HepG2 (cell line): Measurements from ENCODE around the gene LILRB3. TPM values are rescaled to one million over a fixed set of nuclear protein-coding genes. Genes with fewer than 3 reads are reported as not detected.

Source experiments
- ATAC-seq: fragments of 200-7000 bp; cut with Tn5 transposase; 3 replicates; pipeline ENCODE4 v1.9.1; 2020; ENCODE audit warnings: mild to moderate bottlenecking, moderate library complexity
- BruUV-seq: library from RNA; stranded (reverse); fragments of 400-500 nt; replicated peaks from 2 replicates; lab custom pipeline; 2021; lab: Mats Ljungman, UMichigan
- CTCF ChIA-PET: fragments of 300-600 bp; formaldehyde crosslinking; extraction: SDS; loops from one replicate; lab custom pipeline; 2021; ENCODE audit warnings: low total read pairs, inconsistent platforms, low intra/inter-chr PET ratio; lab: Yijun Ruan, JAX
- POLR2A ChIA-PET: fragments of 350-600 bp; sonication (Branson Sonifier 250); formaldehyde crosslinking; loops from one replicate; lab custom pipeline; 2020; ENCODE audit warnings: antibody characterized with exemption, inconsistent platforms; lab: Yijun Ruan, JAX
- DNase-seq: peaks from one replicate; pipeline ENCODE4 v3.0.0-alpha.2; 2015; ENCODE audit warnings: low spot score
- FAIRE-seq: peaks from 3 replicates; lab custom pipeline; 2011; peaks lifted over from hg19 to GRCh38; lab: Jason Lieb, UNC
- H2AFZ ChIP-seq: one replicate; pipeline ENCODE4 v1.6.1; 2011; ENCODE audit warnings: low read length, inconsistent platforms
- H3K27ac ChIP-seq: fragments of 300-600 bp; 3 replicates; pipeline ENCODE4 v1.8.0; 2011; ENCODE audit warnings: mixed run types, mild to moderate bottlenecking, mixed read lengths, low read length, inconsistent platforms; ENCODE audit not compliant: insufficient read depth; ENCODE audit errors: extremely low read length
- H3K27me3 ChIP-seq, 2 experiments: fragments of 200-600 bp in 1 of 2; 2 replicates in 1 of 2; 3 replicates in 1 of 2; pipeline versions ENCODE4 v1.6.0 to v1.8.0; 2011; ENCODE audit warnings: low read length in 2 of 2, mild to moderate bottlenecking in 2 of 2, moderate library complexity in 2 of 2, inconsistent platforms in 1 of 2; ENCODE audit not compliant: insufficient read depth in 2 of 2, control insufficient read depth in 1 of 2
- H3K36me3 ChIP-seq, 2 experiments: fragments of 200-600 bp in 1 of 2; replicated peaks in 1 of 2; 2 replicates in 1 of 2; 3 replicates in 1 of 2; pipeline versions ENCODE4 v1.5.1 to v1.8.0; 2011; ENCODE audit warnings: low read length in 2 of 2, inconsistent platforms in 1 of 2; ENCODE audit not compliant: insufficient read depth in 2 of 2, control insufficient read depth in 1 of 2
- H3K4me1 ChIP-seq: 2 replicates; pipeline ENCODE4 v1.5.1; 2012; ENCODE audit warnings: low read length, inconsistent platforms; ENCODE audit not compliant: insufficient read depth
- H3K4me2 ChIP-seq: 2 replicates; pipeline ENCODE4 v1.6.0; 2011; ENCODE audit warnings: low read depth, low read length, inconsistent platforms
- H3K4me3 ChIP-seq, 3 experiments: fragments of 200-600 bp in 1 of 3; sonication (generic), shearing (Covaris generic) in 1 of 3; replicated peaks in 1 of 3; 2 replicates each; pipeline ENCODE4 v1.5.1; 2011 to 2016; ENCODE audit warnings: low read length in 3 of 3, inconsistent platforms in 2 of 3, low read depth in 2 of 3, mild to moderate bottlenecking in 2 of 3, control low read depth in 1 of 3, mixed read lengths in 1 of 3; ENCODE audit not compliant: insufficient read depth in 1 of 3
- H3K79me2 ChIP-seq: one replicate; pipeline ENCODE4 v1.6.1; 2011; ENCODE audit warnings: low read length, inconsistent platforms; ENCODE audit not compliant: insufficient read depth
- H3K9ac ChIP-seq: 2 replicates; pipeline ENCODE4 v1.6.0; 2011; ENCODE audit warnings: mild to moderate bottlenecking, low read depth, low read length, inconsistent platforms; ENCODE audit not compliant: insufficient read depth
- H3K9me3 ChIP-seq: 2 replicates; pipeline ENCODE4 v1.5.1; 2012; ENCODE audit warnings: mild to moderate bottlenecking, low read length
- H4K20me1 ChIP-seq: 2 replicates; pipeline ENCODE4 v1.6.0; 2011; ENCODE audit warnings: inconsistent platforms, mild to moderate bottlenecking, low read length, moderate library complexity; ENCODE audit not compliant: insufficient read depth
- HDAC6 ChIP-seq: fragments of 200-600 bp; sonication (generic); IDR thresholded peaks from 2 replicates; pipeline ENCODE4 v1.7.0; 2017; ENCODE audit warnings: mild to moderate bottlenecking, antibody characterized with exemption, low read length, low read depth
- JUND ChIP-seq: sonication (generic); formaldehyde crosslinking; IDR thresholded peaks from 2 replicates; pipeline ENCODE4 v1.8.0; 2022; ENCODE audit warnings: mild to moderate bottlenecking, missing genetic modification reagents
- RAD21 ChIP-seq: fragments of 450-650 bp; formaldehyde crosslinking; IDR thresholded peaks from 2 replicates; pipeline ENCODE4 v1.5.0; 2020; ENCODE audit warnings: mild to moderate bottlenecking
- RFX1 ChIP-seq: fragments of 450-650 bp; IDR thresholded peaks from 2 replicates; pipeline ENCODE4 v1.6.1; 2017
- RFX3 ChIP-seq: IDR thresholded peaks from 2 replicates; pipeline ENCODE4 v1.6.1; 2016; ENCODE audit warnings: missing biosample characterization, missing genetic modification reagents
- SKI ChIP-seq: fragments of 450-650 bp; IDR thresholded peaks from one replicate; pipeline ENCODE4 v1.6.1; 2018; ENCODE audit warnings: mild to moderate bottlenecking; ENCODE audit not compliant: partially characterized antibody
- SMC3 ChIP-seq: IDR thresholded peaks from 2 replicates; pipeline ENCODE4 v1.6.1; 2011; ENCODE audit warnings: low read length, improper control_type of control experiment
- STAG1 ChIP-seq: sonication (generic); formaldehyde crosslinking; IDR thresholded peaks from 2 replicates; pipeline ENCODE4 v1.4.0; 2020; ENCODE audit warnings: missing genetic modification reagents
- ZSCAN29 ChIP-seq: sonication (generic); formaldehyde crosslinking; conservative IDR thresholded peaks from 2 replicates; pipeline ENCODE4 v1.4.0; 2020; ENCODE audit warnings: mild to moderate bottlenecking, missing genetic modification reagents
- WGBS: methylation state at CpG from one replicate; pipeline ENCODE4 v1.1.6; 2017; ENCODE audit warnings: low lambda C conversion rate; 5-methylcytosine and 5-hydroxymethylcytosine counted together
- in situ Hi-C: cut with HindIII; loops from 2 replicates; pipeline ENCODE4 v1.10.0; 2017; ENCODE audit warnings: low pct_unique_long_range_greater_than_20kb; ENCODE audit not compliant: extremely low pct_ligation_motif_present
- intact Hi-C: fragments of 100-400 bp; cut with micrococcal nuclease; formaldehyde crosslinking; loops from one replicate; pipeline ENCODE4 v1.10.0; 2022; ENCODE audit not compliant: unreplicated experiment
- polyA plus RNA-seq, 8 experiments: library from polyadenylated mRNA; depleted of rRNA in 3 of 8; stranded (reverse) in 7 of 8; unstranded in 1 of 8; fragments of >200 nt; fragmentation: Illumina TruSeq in 4 of 8; extraction: Trizol in 4 of 8; gene quantifications; 2 replicates each; pipeline versions ENCODE4 v1.2.1 to v1.2.3, GENCODE V29; 2011 to 2016; ENCODE audit warnings: low read depth in 4 of 8, missing spikeins in 1 of 8, mixed read lengths in 1 of 8; ENCODE audit not compliant: insufficient read depth in 1 of 8
- total RNA-seq, 5 experiments: library from RNA; depleted of rRNA; stranded (reverse); fragments of >200 nt; fragmentation: Illumina TruSeq; extraction: Trizol; gene quantifications; 2 replicates each; pipeline ENCODE4 v1.2.3, GENCODE V29; 2016; ENCODE audit warnings: low read depth in 1 of 5
- TF ChIP-seq, protein P1 (sequence below): sonication (generic); formaldehyde crosslinking; conservative IDR thresholded peaks from 2 replicates; pipeline ENCODE4 v1.4.0; 2020; ENCODE audit warnings: missing genetic modification reagents
- TF ChIP-seq, protein P2 (sequence below): sonication (generic); formaldehyde crosslinking; IDR thresholded peaks from 2 replicates; pipeline ENCODE4 v1.5.0; 2020; ENCODE audit warnings: missing genetic modification reagents, mild to moderate bottlenecking, borderline replicate concordance
- TF ChIP-seq, protein P3 (sequence below): sonication (generic); formaldehyde crosslinking; IDR thresholded peaks from 2 replicates; pipeline ENCODE4 v1.4.0; 2020; ENCODE audit warnings: mild to moderate bottlenecking, missing genetic modification reagents, borderline replicate concordance
- TF ChIP-seq, protein P4 (sequence below): sonication (generic); formaldehyde crosslinking; IDR thresholded peaks from 2 replicates; pipeline ENCODE4 v1.5.1; 2020; ENCODE audit warnings: missing genetic modification reagents, mild to moderate bottlenecking, borderline replicate concordance

LILRB3 gene
- total and polyA plus RNA-seq, 2 of the 13 experiments (the other 11 are each of a cell fraction or from before 2014, with no cell fraction given), result 0.22 TPM; not detected in 1

DNA sequence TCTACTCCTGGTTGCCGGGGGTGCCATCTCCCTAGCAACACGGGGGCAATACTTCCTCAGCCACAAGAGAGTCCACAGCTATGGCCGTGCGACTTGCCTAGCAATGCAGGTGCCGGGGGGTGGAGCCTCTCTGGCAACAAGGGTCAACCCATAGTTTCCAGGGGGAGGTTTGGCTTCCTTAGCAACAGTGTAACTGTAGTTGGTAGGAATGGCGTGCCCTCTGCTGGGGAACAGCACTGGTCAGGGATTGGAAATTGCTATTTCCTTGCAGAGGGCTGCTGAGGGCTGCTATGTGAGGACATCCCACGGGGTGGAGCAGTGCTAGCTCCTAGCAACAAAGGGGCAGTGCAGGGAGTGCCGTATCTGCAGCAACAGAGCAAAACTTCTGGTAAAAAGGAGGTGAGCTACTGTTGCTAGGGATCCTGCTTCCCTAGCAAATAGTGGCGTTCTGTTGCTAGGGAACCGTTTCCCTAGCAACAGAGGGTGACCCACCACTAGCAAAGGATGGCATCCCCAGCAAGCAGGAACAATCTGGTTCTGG, 42.8 kb downstream of the LILRB3 start:
- Histone ChIP-seq H3K36me3 (peaks cover 1 to 11% of the 10 kb centered on the region in 2 experiments; a peak in 3 of 5 replicates), H3K27me3 (no peaks in the 10 kb centered on the region), H3K4me3 (no peak overlapping the region), H4K20me1 (peaks cover 5% of the 10 kb centered on the region; the same call in 1 of the 2 replicates), H3K79me2 (no peaks in the 10 kb centered on the region), H3K27ac (peak overlapping the region; percentile 2), H3K4me1 (no peaks in the 10 kb centered on the region), H2AFZ (no peak overlapping the region), H3K4me2 (no peak overlapping the region), H3K9me3 (no peaks in the 10 kb centered on the region), H3K9ac (no peak overlapping the region)
- FAIRE-seq (peak; percentile 62), DNase-seq (peak; percentile 62), ATAC-seq (peak; percentile 89)
- POLR2A ChIA-PET, result interaction anchor here (1.2 kb wide), 1 partner anchor 43 kb away, joined by 4 read pairs; no protein-coding TSS in a partner anchor
- no TSS peak for BruUV-seq
- WGBS, result 80% methylated on average over 8 of the region's 10 CpGs
- in situ Hi-C loops (no loop called here), intact Hi-C loops (no loop called here)
- CTCF ChIA-PET, result no interaction called here
- TF ChIP-seq, protein P1, sequence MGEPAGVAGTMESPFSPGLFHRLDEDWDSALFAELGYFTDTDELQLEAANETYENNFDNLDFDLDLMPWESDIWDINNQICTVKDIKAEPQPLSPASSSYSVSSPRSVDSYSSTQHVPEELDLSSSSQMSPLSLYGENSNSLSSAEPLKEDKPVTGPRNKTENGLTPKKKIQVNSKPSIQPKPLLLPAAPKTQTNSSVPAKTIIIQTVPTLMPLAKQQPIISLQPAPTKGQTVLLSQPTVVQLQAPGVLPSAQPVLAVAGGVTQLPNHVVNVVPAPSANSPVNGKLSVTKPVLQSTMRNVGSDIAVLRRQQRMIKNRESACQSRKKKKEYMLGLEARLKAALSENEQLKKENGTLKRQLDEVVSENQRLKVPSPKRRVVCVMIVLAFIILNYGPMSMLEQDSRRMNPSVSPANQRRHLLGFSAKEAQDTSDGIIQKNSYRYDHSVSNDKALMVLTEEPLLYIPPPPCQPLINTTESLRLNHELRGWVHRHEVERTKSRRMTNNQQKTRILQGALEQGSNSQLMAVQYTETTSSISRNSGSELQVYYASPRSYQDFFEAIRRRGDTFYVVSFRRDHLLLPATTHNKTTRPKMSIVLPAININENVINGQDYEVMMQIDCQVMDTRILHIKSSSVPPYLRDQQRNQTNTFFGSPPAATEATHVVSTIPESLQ, result no peak
- TF ChIP-seq RFX1 (peak; percentile 82), RFX3 (peak; percentile 56; the same call in 1 of the 2 replicates), SKI (no peak), ZSCAN29 (CRISPR knock-in tag) (no peak), JUND (CRISPR knock-in tag) (no peak), HDAC6 (no peak), SMC3 (peak; percentile 64; the same call in 1 of the 2 replicates), RAD21 (CRISPR knock-in tag) (peak; percentile 37; the same call in 1 of the 2 replicates), STAG1 (peak; percentile 40)
- TF ChIP-seq, protein P2, sequence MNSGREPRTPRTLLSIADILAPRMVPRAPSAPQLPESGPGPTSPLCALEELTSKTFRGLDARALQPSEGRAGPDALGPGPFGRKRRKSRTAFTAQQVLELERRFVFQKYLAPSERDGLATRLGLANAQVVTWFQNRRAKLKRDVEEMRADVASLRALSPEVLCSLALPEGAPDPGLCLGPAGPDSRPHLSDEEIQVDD (CRISPR knock-in tag), result no peak
- TF ChIP-seq, protein P3, sequence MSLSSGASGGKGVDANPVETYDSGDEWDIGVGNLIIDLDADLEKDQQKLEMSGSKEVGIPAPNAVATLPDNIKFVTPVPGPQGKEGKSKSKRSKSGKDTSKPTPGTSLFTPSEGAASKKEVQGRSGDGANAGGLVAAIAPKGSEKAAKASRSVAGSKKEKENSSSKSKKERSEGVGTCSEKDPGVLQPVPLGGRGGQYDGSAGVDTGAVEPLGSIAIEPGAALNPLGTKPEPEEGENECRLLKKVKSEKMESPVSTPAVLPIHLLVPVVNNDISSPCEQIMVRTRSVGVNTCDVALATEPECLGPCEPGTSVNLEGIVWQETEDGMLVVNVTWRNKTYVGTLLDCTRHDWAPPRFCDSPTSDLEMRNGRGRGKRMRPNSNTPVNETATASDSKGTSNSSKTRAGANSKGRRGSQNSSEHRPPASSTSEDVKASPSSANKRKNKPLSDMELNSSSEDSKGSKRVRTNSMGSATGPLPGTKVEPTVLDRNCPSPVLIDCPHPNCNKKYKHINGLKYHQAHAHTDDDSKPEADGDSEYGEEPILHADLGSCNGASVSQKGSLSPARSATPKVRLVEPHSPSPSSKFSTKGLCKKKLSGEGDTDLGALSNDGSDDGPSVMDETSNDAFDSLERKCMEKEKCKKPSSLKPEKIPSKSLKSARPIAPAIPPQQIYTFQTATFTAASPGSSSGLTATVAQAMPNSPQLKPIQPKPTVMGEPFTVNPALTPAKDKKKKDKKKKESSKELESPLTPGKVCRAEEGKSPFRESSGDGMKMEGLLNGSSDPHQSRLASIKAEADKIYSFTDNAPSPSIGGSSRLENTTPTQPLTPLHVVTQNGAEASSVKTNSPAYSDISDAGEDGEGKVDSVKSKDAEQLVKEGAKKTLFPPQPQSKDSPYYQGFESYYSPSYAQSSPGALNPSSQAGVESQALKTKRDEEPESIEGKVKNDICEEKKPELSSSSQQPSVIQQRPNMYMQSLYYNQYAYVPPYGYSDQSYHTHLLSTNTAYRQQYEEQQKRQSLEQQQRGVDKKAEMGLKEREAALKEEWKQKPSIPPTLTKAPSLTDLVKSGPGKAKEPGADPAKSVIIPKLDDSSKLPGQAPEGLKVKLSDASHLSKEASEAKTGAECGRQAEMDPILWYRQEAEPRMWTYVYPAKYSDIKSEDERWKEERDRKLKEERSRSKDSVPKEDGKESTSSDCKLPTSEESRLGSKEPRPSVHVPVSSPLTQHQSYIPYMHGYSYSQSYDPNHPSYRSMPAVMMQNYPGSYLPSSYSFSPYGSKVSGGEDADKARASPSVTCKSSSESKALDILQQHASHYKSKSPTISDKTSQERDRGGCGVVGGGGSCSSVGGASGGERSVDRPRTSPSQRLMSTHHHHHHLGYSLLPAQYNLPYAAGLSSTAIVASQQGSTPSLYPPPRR (CRISPR knock-in tag), result no peak
- TF ChIP-seq, protein P4, sequence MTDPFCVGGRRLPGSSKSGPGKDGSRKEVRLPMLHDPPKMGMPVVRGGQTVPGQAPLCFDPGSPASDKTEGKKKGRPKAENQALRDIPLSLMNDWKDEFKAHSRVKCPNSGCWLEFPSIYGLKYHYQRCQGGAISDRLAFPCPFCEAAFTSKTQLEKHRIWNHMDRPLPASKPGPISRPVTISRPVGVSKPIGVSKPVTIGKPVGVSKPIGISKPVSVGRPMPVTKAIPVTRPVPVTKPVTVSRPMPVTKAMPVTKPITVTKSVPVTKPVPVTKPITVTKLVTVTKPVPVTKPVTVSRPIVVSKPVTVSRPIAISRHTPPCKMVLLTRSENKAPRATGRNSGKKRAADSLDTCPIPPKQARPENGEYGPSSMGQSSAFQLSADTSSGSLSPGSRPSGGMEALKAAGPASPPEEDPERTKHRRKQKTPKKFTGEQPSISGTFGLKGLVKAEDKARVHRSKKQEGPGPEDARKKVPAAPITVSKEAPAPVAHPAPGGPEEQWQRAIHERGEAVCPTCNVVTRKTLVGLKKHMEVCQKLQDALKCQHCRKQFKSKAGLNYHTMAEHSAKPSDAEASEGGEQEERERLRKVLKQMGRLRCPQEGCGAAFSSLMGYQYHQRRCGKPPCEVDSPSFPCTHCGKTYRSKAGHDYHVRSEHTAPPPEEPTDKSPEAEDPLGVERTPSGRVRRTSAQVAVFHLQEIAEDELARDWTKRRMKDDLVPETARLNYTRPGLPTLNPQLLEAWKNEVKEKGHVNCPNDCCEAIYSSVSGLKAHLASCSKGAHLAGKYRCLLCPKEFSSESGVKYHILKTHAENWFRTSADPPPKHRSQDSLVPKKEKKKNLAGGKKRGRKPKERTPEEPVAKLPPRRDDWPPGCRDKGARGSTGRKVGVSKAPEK (CRISPR knock-in tag), result no peak
